CD1c-positive myeloid dendritic cell (primary cell): ENCODE results near the gene JPH3.

Experiments
- DNase-seq: peaks from one replicate; pipeline ENCODE4 v3.0.0-alpha.2; 2016; ENCODE audit errors: extremely low spot score

Gene JPH3

GRCh38 chr16:87626905-87627304 is 24.6 kb downstream of the JPH3 start:
- DNase-seq: no peak

- no peak for DNase-seq
These were observed 25.4 kb downstream of the JPH3 start for GRCh38 chr16:87627542-87628245.

- DNase-seq: no peak
These were observed 26.1 kb downstream of the JPH3 start for GRCh38 chr16:87628246-87628923.

GRCh38 chr16:87628940-87629339 is 26.6 kb downstream of the JPH3 start:
- DNase-seq: peak; percentile 28

GRCh38 chr16:87631067-87631466 is 28.8 kb downstream of the JPH3 start:
- no peak for DNase-seq

- DNase-seq: no peak
These were observed 32.1 kb downstream of the JPH3 start for GRCh38 chr16:87634411-87634810.

- DNase-seq: peak; percentile 49
These were observed 33.3 kb downstream of the JPH3 start for GRCh38 chr16:87635541-87636049.

GRCh38 chr16:87636050-87636684 is 33.9 kb downstream of the JPH3 start:
- DNase-seq: peak; percentile 72

GRCh38 chr16:87636741-87637140 is 34.4 kb downstream of the JPH3 start:
- DNase-seq: no peak

GRCh38 chr16:87637357-87637756 is 35.0 kb downstream of the JPH3 start:
- DNase-seq: no peak

- no peak for DNase-seq
These were observed 36.4 kb downstream of the JPH3 start for GRCh38 chr16:87638736-87639135.

- DNase-seq: no peak
These were observed 39.4 kb downstream of the JPH3 start for GRCh38 chr16:87641721-87642120.

GRCh38 chr16:87642491-87642890 is 40.2 kb downstream of the JPH3 start:
- DNase-seq: no peak

- DNase-seq: no peak
These were observed 41.9 kb downstream of the JPH3 start for GRCh38 chr16:87644186-87644585.

GRCh38 chr16:87644596-87644995 is 42.3 kb downstream of the JPH3 start:
- DNase-seq: no peak

- no peak for DNase-seq
These were observed 43.5 kb downstream of the JPH3 start for GRCh38 chr16:87645802-87646201.

GRCh38 chr16:87647431-87648185 is 45.3 kb downstream of the JPH3 start:
- no peak for DNase-seq

GRCh38 chr16:87648236-87648635 is 45.9 kb downstream of the JPH3 start:
- no peak for DNase-seq

GRCh38 chr16:87648698-87649487 is 46.6 kb downstream of the JPH3 start:
- no peak for DNase-seq

- no peak for DNase-seq
These were observed 50.1 kb downstream of the JPH3 start for GRCh38 chr16:87652386-87652785.

GRCh38 chr16:87652799-87653198 is 50.5 kb downstream of the JPH3 start:
- DNase-seq: no peak
